Measurements from ENCODE around the gene KCNG2. TPM values are rescaled to one million over a fixed set of nuclear protein-coding genes. Genes with fewer than 3 reads are reported as not detected.

KCNG2 gene
- total and polyA plus RNA-seq, 4 donors, result 0.03 to 0.23 (median 0.08) TPM; not detected in 1

DNA sequence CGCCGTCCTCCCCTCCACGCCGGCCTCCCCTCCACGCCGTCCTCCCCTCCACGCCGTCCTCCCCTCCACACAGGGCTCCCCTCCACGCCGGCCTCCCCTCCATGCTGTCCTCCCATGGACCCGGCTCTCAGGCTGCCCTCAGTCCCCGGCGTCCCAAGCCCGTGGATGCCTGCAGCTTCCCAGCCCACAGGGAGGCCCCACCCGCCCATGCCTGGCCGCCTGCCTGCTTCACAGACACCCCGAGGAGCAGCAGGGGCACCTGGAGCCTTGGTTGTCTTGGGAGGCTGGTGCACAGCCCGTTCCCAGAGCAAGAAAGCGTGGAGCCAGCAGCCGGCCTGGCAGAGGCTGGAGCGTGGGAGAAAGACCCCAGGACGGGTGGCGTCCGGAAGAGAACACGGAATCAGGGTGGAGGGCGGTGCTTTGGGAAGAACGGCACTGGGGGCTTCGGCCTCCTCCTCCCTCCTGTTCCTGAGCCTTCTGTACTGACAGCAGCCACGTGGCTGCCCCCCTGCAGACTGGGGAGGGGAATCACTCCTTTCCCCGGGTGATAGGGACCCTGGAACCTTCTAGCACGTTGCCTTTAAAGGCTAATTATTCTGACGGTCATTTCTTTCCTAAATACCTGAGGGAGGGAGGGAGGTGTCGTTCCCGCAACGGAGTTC is 26.2 kb upstream of the KCNG2 start:
- Histone ChIP-seq H3K36me3 (ENCODE audit: control insufficient read depth in 4 of 4, insufficient read depth in 3 of 4, low read depth in 1 of 4, low read length in 3 of 4) (peaks cover 0 to 2% (median 0%) of the 10 kb centered on the region in 4 donors), H3K4me1 (ENCODE audit: control insufficient read depth in 4 of 4, insufficient read depth in 4 of 4, low read length in 3 of 4) (no peaks in the 10 kb centered on the region), H3K27me3 (ENCODE audit: control insufficient read depth in 4 of 4, insufficient read depth in 4 of 4, low read length in 3 of 4) (no peaks in the 10 kb centered on the region), H3K9me3 (ENCODE audit: control insufficient read depth in 4 of 4, low read length in 3 of 4) (peaks cover 0 to 6% (median 3%) of the 10 kb centered on the region in 4 donors), H3K27ac (ENCODE audit: low read depth in 1 of 2, low read length in 2 of 2) (no peak overlapping the region), H3K9ac (ENCODE audit: low read depth in 1 of 2, low read length in 2 of 2) (no peak overlapping the region), H3K4me3 (ENCODE audit: low read depth in 1 of 3, low read length in 3 of 3) (no peak overlapping the region)
- TF ChIP-seq FOXA2 (IDR thresholded peaks at IDR 0.05), result no peak
- TF ChIP-seq, protein P1, sequence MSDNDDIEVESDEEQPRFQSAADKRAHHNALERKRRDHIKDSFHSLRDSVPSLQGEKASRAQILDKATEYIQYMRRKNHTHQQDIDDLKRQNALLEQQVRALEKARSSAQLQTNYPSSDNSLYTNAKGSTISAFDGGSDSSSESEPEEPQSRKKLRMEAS (IDR thresholded peaks at IDR 0.05), result no peak
- TF ChIP-seq HNF4G (IDR thresholded peaks at IDR 0.05), result no peak
- no peak for TF ChIP-seq HNF4A (conservative IDR thresholded peaks at IDR 0.05)
- TF ChIP-seq NR2F2 (IDR thresholded peaks at IDR 0.05), result no peak
- TF ChIP-seq, protein P2, sequence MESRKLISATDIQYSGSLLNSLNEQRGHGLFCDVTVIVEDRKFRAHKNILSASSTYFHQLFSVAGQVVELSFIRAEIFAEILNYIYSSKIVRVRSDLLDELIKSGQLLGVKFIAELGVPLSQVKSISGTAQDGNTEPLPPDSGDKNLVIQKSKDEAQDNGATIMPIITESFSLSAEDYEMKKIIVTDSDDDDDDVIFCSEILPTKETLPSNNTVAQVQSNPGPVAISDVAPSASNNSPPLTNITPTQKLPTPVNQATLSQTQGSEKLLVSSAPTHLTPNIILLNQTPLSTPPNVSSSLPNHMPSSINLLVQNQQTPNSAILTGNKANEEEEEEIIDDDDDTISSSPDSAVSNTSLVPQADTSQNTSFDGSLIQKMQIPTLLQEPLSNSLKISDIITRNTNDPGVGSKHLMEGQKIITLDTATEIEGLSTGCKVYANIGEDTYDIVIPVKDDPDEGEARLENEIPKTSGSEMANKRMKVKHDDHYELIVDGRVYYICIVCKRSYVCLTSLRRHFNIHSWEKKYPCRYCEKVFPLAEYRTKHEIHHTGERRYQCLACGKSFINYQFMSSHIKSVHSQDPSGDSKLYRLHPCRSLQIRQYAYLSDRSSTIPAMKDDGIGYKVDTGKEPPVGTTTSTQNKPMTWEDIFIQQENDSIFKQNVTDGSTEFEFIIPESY (IDR thresholded peaks at IDR 0.05), result no peak
- TF ChIP-seq TAF1 (conservative IDR thresholded peaks at IDR 0.05), result no peak
- DNase-seq (ENCODE audit: low spot score), result no peak
- 74% methylated on average over 35 of the region's 35 CpGs for WGBS

DNA sequence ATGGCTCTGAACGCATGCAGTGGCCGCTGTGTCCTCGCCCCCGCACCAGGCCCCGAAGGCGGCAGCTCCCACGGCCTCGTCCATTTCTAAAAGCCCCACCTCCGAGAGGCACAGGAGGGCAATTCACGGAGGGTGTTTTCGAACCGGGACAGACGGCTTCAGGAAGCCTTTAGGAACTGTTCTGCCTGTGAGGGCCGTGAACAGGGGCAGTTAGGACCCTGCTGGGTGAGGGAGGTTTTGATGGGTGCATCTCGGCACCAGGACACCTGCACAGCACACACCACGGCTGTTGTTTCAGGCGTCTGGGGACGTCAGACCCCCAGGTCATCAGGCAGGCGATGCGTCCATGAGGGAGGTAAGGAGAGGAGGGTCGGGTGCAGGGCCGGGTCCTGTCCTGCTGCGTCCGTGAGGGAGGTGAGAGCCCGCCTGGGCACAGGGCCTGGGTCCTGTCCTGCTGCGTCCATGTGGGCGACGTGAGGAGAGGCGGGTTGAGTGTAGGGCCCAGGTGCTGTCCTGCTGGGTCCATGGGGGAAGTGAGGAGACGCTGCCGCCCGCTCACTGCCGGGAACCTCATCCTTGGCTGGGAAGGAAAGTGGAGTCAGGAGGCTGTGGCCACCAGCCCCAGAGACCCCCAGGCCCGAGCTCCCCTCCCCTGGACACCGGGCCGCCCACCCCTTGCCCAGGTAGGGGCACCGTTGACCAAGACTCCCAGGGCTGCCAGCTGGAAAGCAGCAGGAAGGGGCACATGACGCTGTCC is 25.5 kb upstream of the KCNG2 start:
- Histone ChIP-seq H3K4me1 (ENCODE audit: control insufficient read depth in 4 of 4, insufficient read depth in 4 of 4, low read length in 3 of 4) (no peaks in the 10 kb centered on the region), H3K27ac (ENCODE audit: low read depth in 1 of 2, low read length in 2 of 2) (no peak overlapping the region), H3K4me3 (ENCODE audit: low read depth in 1 of 3, low read length in 3 of 3) (no peak overlapping the region), H3K9me3 (ENCODE audit: control insufficient read depth in 4 of 4, low read length in 3 of 4) (peaks cover 0 to 7% (median 4%) of the 10 kb centered on the region in 4 donors), H3K9ac (ENCODE audit: low read depth in 1 of 2, low read length in 2 of 2) (no peak overlapping the region), H3K27me3 (ENCODE audit: control insufficient read depth in 4 of 4, insufficient read depth in 4 of 4, low read length in 3 of 4) (no peaks in the 10 kb centered on the region), H3K36me3 (ENCODE audit: control insufficient read depth in 4 of 4, insufficient read depth in 3 of 4, low read depth in 1 of 4, low read length in 3 of 4) (peaks cover 0 to 2% (median 0%) of the 10 kb centered on the region in 4 donors)
- 82% methylated on average over 38 of the region's 38 CpGs for WGBS
- no peak for TF ChIP-seq EGR1 (IDR thresholded peaks at IDR 0.05; ENCODE audit: low read depth in 2 of 2)
- TF ChIP-seq JUND (IDR thresholded peaks at IDR 0.05), result no peak
- TF ChIP-seq, protein P3, sequence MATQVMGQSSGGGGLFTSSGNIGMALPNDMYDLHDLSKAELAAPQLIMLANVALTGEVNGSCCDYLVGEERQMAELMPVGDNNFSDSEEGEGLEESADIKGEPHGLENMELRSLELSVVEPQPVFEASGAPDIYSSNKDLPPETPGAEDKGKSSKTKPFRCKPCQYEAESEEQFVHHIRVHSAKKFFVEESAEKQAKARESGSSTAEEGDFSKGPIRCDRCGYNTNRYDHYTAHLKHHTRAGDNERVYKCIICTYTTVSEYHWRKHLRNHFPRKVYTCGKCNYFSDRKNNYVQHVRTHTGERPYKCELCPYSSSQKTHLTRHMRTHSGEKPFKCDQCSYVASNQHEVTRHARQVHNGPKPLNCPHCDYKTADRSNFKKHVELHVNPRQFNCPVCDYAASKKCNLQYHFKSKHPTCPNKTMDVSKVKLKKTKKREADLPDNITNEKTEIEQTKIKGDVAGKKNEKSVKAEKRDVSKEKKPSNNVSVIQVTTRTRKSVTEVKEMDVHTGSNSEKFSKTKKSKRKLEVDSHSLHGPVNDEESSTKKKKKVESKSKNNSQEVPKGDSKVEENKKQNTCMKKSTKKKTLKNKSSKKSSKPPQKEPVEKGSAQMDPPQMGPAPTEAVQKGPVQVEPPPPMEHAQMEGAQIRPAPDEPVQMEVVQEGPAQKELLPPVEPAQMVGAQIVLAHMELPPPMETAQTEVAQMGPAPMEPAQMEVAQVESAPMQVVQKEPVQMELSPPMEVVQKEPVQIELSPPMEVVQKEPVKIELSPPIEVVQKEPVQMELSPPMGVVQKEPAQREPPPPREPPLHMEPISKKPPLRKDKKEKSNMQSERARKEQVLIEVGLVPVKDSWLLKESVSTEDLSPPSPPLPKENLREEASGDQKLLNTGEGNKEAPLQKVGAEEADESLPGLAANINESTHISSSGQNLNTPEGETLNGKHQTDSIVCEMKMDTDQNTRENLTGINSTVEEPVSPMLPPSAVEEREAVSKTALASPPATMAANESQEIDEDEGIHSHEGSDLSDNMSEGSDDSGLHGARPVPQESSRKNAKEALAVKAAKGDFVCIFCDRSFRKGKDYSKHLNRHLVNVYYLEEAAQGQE (IDR thresholded peaks at IDR 0.05), result no peak
- TF ChIP-seq RAD21 (IDR thresholded peaks at IDR 0.05), result no peak
- TF ChIP-seq SP1 (IDR thresholded peaks at IDR 0.05), result no peak
- TF ChIP-seq, protein P2 (IDR thresholded peaks at IDR 0.05), result no peak
- no peak for TF ChIP-seq TAF1 (conservative IDR thresholded peaks at IDR 0.05)
- TF ChIP-seq, protein P4, sequence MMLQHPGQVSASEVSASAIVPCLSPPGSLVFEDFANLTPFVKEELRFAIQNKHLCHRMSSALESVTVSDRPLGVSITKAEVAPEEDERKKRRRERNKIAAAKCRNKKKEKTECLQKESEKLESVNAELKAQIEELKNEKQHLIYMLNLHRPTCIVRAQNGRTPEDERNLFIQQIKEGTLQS (IDR thresholded peaks at IDR 0.05), result no peak
- no peak for TF ChIP-seq FOXA1 (IDR thresholded peaks at IDR 0.05)
- no peak for TF ChIP-seq HNF4A (conservative IDR thresholded peaks at IDR 0.05)
- no peak for TF ChIP-seq NR2F2 (IDR thresholded peaks at IDR 0.05)
- TF ChIP-seq, protein P1 (IDR thresholded peaks at IDR 0.05), result no peak
- TF ChIP-seq HNF4G (IDR thresholded peaks at IDR 0.05), result no peak
- no peak for TF ChIP-seq RXRA (IDR thresholded peaks at IDR 0.05)
- no peak for TF ChIP-seq FOXA2 (IDR thresholded peaks at IDR 0.05)
- no peak for TF ChIP-seq YY1 (IDR thresholded peaks at IDR 0.05)
- DNase-seq (ENCODE audit: low spot score), result no peak

Data from liver (tissue), 9 donors.